Calu3 (cell line): ENCODE measurements around the gene MAML1. TPM values are rescaled to one million over a fixed set of nuclear protein-coding genes. Genes with fewer than 3 reads are reported as not detected.
A peak's percentile ranks its signal among the peaks of the same experiment; 100 is the strongest.

ENCODE experiments used
- BruUV-seq: library from RNA; stranded (reverse); fragments of 400-500 nt; replicated peaks from 2 replicates; lab custom pipeline; 2021; lab: Mats Ljungman, UMichigan
- CTCF ChIA-PET: fragments of 300-600 bp; sonication (Branson Sonifier 250); formaldehyde crosslinking; loops from one replicate; lab custom pipeline; 2022; ENCODE audit warnings: antibody characterized with exemption; lab: Charles Lee
- DNase-seq: peaks from one replicate; pipeline ENCODE4 v3.0.0; 2022
- H3K27ac Mint-ChIP-seq: one replicate; pipeline ENCODE4 v1.8.0; 2022; ENCODE audit warnings: mixed read lengths; ENCODE audit not compliant: unreplicated experiment
- H3K27me3 Mint-ChIP-seq: one replicate; pipeline ENCODE4 v1.8.0; 2022; ENCODE audit warnings: mixed read lengths; ENCODE audit not compliant: unreplicated experiment
- H3K36me3 Mint-ChIP-seq: one replicate; pipeline ENCODE4 v1.8.0; 2022; ENCODE audit warnings: mild to moderate bottlenecking, moderate library complexity, mixed read lengths; ENCODE audit not compliant: insufficient read depth, unreplicated experiment
- H3K4me1 Mint-ChIP-seq: one replicate; pipeline ENCODE4 v1.8.0; 2022; ENCODE audit warnings: mild to moderate bottlenecking, low read depth, mixed read lengths; ENCODE audit not compliant: unreplicated experiment
- H3K4me3 Mint-ChIP-seq: one replicate; pipeline ENCODE4 v1.8.0; 2022; ENCODE audit warnings: mild to moderate bottlenecking, low read depth, moderate library complexity, mixed read lengths; ENCODE audit not compliant: unreplicated experiment
- H3K9me3 Mint-ChIP-seq: one replicate; pipeline ENCODE4 v1.8.0; 2022; ENCODE audit warnings: low read depth, mixed read lengths; ENCODE audit not compliant: unreplicated experiment
- intact Hi-C: fragments of 100-400 bp; cut with micrococcal nuclease; formaldehyde crosslinking; loops from one replicate; pipeline ENCODE4 v1.10.0; 2022; ENCODE audit not compliant: unreplicated experiment
- total RNA-seq: library from RNA; stranded (reverse); gene quantifications from 2 replicates; pipeline ENCODE4 v1.2.3, GENCODE V29; 2022
- TF ChIP-seq, protein P1 (sequence below): fragments of 200-600 bp; IDR thresholded peaks from one replicate; pipeline ENCODE4 v1.8.0; 2022; ENCODE audit warnings: antibody characterized with exemption; ENCODE audit not compliant: unreplicated experiment

Gene MAML1
- total RNA-seq, 1 experiment from 2014 or later, result 38.5 TPM

DNA sequence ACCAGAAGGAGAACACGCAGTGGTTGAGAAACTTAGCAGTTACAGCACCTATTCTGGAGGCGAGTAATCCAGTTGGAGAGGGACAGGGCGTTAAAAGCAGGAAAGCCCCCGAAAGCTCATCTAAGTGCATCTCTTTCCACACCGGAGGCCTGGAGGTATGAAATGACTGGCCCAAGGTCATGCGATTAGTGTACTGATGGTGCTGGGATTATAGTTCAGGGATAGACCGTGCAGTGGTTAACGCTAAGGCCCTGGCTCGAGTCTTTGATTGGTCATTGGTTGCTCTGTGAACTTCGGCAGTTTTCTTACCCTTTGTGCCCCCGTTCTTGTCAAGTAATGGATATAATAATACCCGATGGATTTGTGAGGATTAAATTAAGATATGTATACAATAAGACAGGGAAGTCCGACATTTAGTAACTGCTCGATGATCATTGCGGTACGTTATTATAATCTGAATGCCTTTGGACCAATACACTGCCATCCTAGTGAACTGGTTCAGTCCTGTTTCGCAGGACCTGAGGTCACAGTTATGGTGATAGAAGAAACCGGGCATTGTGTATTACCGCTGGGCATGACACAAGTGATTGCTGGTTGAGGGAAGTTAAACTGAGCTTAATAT lies 32.9 kb upstream of the MAML1 start:
- intact Hi-C loops, result loop anchor here (2.0 to 10.0 kb wide), 3 partner anchors 33 to 145 kb away; partner anchors contain the start of genes HNRNPH1, MAML1 and RUFY1
- TF ChIP-seq, protein P1, sequence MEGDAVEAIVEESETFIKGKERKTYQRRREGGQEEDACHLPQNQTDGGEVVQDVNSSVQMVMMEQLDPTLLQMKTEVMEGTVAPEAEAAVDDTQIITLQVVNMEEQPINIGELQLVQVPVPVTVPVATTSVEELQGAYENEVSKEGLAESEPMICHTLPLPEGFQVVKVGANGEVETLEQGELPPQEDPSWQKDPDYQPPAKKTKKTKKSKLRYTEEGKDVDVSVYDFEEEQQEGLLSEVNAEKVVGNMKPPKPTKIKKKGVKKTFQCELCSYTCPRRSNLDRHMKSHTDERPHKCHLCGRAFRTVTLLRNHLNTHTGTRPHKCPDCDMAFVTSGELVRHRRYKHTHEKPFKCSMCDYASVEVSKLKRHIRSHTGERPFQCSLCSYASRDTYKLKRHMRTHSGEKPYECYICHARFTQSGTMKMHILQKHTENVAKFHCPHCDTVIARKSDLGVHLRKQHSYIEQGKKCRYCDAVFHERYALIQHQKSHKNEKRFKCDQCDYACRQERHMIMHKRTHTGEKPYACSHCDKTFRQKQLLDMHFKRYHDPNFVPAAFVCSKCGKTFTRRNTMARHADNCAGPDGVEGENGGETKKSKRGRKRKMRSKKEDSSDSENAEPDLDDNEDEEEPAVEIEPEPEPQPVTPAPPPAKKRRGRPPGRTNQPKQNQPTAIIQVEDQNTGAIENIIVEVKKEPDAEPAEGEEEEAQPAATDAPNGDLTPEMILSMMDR, result no peak
- no TSS peak for BruUV-seq
- peak; percentile 25 for DNase-seq
- Mint-ChIP-seq H3K9me3 (no peaks in the 10 kb centered on the region), H3K4me3 (peak overlapping the region; percentile 98), H3K36me3 (peaks cover 75% of the 10 kb centered on the region), H3K27me3 (no peaks in the 10 kb centered on the region), H3K4me1 (peaks cover 43% of the 10 kb centered on the region), H3K27ac (peak overlapping the region; percentile 99)
- CTCF ChIA-PET, result no interaction called here

DNA sequence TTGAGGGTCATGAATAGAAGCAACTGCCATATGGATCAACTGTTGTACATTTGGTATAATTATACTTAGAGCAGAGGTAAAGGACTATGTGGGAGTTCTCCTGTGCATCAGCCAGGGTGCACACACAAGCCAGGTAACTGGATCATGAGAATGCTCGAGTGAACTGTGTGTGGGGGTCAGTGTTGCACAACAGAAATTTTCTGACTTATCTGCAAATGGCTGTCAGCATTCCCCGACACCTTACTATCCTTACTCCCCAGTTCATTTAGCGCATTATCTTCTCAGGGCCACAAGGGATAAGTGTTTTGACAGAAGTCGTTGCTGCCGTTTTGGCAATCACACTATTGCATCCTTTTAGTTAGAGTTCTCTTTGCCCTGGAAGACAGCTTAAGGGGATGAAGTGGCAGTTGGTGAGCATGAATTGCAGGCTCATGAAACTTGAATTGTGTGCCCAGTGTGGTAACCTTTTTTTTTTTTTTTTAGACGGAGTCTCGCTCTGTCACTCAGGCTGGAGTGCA lies 32.2 kb upstream of the MAML1 start:
- Mint-ChIP-seq H3K27me3 (no peaks in the 10 kb centered on the region), H3K9me3 (no peaks in the 10 kb centered on the region), H3K27ac (peak overlapping the region; percentile 99), H3K36me3 (peaks cover 83% of the 10 kb centered on the region), H3K4me3 (peak overlapping the region; percentile 98), H3K4me1 (peaks cover 49% of the 10 kb centered on the region)
- BruUV-seq, result no TSS peak
- CTCF ChIA-PET, result interaction anchor here (0.7 to 0.9 kb wide), 2 partner anchors 20 to 22 kb away, joined by 3 to 7 read pairs; partner anchors contain the start of gene CBY3
- DNase-seq, result peak; percentile 24
- intact Hi-C loops, result no loop called here
- TF ChIP-seq, protein P1, result no peak

DNA sequence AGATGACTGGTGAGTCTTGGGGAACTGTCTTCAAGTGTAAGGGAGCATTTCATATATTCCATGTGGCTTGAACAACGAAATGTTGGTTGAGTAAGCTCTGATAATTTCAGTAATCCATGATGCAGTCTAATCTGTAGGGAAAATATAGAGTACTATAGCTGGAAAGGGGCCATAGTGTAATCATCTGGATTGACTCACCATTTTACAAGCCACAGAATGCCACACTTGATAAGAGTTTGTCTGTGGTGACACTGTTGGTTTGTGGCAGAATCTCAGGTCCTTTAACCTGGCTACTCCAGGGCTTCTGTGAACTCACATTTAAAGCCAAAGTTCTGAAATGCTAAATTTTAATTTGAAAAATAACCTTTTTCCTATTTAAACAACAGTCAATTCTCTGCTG lies 16.3 kb upstream of the MAML1 start:
- intact Hi-C loops, result no loop called here
- CTCF ChIA-PET, result no interaction called here
- peaks cover 92% of the 10 kb centered on the region for H3K36me3 Mint-ChIP-seq
- H3K4me1 Mint-ChIP-seq, result no peaks in the 10 kb centered on the region
- no peaks in the 10 kb centered on the region for H3K27me3 Mint-ChIP-seq
- no peak for DNase-seq
- H3K9me3 Mint-ChIP-seq, result no peaks in the 10 kb centered on the region
- BruUV-seq, result no TSS peak
- no peak overlapping the region for H3K4me3 Mint-ChIP-seq
- TF ChIP-seq, protein P1, result no peak
- no peak overlapping the region for H3K27ac Mint-ChIP-seq

DNA sequence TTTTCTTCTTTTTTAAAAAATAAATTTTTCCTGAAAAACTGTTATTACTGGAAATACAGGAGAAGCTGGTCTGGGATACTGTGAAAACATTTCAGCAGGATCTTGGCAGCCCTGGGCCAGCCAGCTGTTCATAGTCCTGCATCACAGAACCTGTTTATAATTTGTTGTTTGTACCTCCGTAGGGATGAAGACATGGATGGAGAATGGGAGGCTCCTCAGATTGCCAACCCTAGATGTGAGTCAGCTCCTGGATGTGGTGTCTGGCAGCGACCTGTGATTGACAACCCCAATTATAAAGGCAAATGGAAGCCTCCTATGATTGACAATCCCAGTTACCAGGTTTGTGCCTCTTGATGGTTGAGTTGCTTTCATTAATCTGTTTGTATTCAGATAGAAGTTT lies 12.4 kb upstream of the MAML1 start:
- no peaks in the 10 kb centered on the region for H3K27me3 Mint-ChIP-seq
- TF ChIP-seq, protein P1, result no peak
- no peak overlapping the region for H3K4me3 Mint-ChIP-seq
- peaks cover 91% of the 10 kb centered on the region for H3K36me3 Mint-ChIP-seq
- H3K4me1 Mint-ChIP-seq, result peaks cover 10% of the 10 kb centered on the region
- no TSS peak for BruUV-seq
- CTCF ChIA-PET, result no interaction called here
- H3K9me3 Mint-ChIP-seq, result no peaks in the 10 kb centered on the region
- DNase-seq, result no peak
- no peak overlapping the region for H3K27ac Mint-ChIP-seq
- intact Hi-C loops, result no loop called here
